Measurements from ENCODE around the gene TREML1.

- no peak for TF ChIP-seq CTCF (IDR thresholded peaks at IDR 0.05)
- TF ChIP-seq POLR2A (IDR thresholded peaks at IDR 0.05), result no peak
- TF ChIP-seq POLR2AphosphoS5 (IDR thresholded peaks at IDR 0.05), result no peak
Measured at GRCh38 chr6:41136911-41137310, 17.2 kb downstream of the TREML1 start.

Data from upper lobe of left lung (tissue), 4 donors.